OCI-LY7 (cell line): ENCODE data around the gene CDC42BPA.

Source experiments
- EZH2phosphoT487 ChIP-seq: fragments of 200-600 bp; sonication (generic); IDR thresholded peaks from 2 replicates; pipeline ENCODE4 v1.6.1; 2018; ENCODE audit warnings: low read depth, borderline replicate concordance, mild to moderate bottlenecking, mixed run types, antibody characterized with exemption, low read length, moderate library complexity, mixed read lengths
- TF ChIP-seq, protein P1 (sequence below): fragments of 200-600 bp; sonication (generic); conservative IDR thresholded peaks from 2 replicates; pipeline ENCODE4 v1.5.1; 2014; ENCODE audit warnings: mild to moderate bottlenecking, antibody characterized with exemption, low read length, moderate library complexity, mixed read lengths

DNA sequence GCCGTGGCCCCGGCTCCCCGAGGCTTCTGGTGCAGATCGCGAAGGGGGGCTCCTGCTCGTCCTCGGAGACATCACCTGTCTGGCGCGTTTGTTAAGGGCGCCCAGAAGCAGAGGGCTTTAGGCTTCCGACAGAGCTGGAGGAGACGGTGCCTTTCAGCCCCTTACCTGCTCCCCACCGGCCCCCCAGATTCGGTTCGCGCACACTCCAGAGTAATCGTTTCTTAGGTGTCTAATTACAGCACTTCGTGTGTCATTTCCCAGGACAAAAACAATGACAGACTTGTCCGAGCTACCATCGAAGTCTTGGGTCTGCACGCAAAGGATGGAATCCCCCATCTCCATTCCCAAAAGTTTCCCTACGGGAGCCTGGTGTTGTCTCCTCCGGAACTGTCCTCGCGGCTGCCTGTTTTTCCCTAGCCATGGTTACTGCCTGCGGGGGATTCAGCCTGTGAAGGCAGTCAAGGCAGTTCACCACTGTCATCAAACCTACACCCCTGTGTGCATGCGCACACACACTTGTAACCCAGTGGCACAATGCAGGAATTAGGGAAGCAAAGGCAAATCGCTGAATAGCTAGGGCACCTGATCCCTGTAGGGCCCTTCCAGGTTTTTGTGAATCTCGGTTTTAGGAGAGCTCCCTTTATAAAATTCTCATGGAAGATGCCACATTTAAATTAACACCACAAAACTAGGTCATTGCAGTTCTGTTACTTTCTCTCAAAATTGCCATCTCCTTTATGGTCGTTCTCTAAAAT lies 738 bp upstream of the CDC42BPA start:
- TF ChIP-seq, protein P1, sequence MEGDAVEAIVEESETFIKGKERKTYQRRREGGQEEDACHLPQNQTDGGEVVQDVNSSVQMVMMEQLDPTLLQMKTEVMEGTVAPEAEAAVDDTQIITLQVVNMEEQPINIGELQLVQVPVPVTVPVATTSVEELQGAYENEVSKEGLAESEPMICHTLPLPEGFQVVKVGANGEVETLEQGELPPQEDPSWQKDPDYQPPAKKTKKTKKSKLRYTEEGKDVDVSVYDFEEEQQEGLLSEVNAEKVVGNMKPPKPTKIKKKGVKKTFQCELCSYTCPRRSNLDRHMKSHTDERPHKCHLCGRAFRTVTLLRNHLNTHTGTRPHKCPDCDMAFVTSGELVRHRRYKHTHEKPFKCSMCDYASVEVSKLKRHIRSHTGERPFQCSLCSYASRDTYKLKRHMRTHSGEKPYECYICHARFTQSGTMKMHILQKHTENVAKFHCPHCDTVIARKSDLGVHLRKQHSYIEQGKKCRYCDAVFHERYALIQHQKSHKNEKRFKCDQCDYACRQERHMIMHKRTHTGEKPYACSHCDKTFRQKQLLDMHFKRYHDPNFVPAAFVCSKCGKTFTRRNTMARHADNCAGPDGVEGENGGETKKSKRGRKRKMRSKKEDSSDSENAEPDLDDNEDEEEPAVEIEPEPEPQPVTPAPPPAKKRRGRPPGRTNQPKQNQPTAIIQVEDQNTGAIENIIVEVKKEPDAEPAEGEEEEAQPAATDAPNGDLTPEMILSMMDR = no peak
- no peak for TF ChIP-seq EZH2phosphoT487
